Liver (tissue), 3 donors: Measurements from ENCODE around the gene COQ8A.

Experiments used
- GABPA ChIP-seq, 2 donors: IDR thresholded peaks in 1 of 2; conservative IDR thresholded peaks in 1 of 2; 2 replicates each; pipeline ENCODE4 v1.6.1; 2016; ENCODE audit warnings: antibody characterized with exemption in 2 of 2, mild to moderate bottlenecking in 1 of 2, moderate library complexity in 1 of 2
- MAX ChIP-seq: IDR thresholded peaks from 2 replicates; pipeline ENCODE4 v1.6.1; 2016; ENCODE audit warnings: antibody characterized with exemption
- TAF1 ChIP-seq: conservative IDR thresholded peaks from 2 replicates; pipeline ENCODE4 v1.6.1; 2016; ENCODE audit warnings: antibody characterized with exemption, mild to moderate bottlenecking
- TF ChIP-seq, protein P1 (sequence below): fragments of 150-350 bp; IDR thresholded peaks from 2 replicates; pipeline ENCODE4 v1.5.1; 2017; ENCODE audit warnings: improper control_type of control experiment, low read depth, low read length; ENCODE audit not compliant: missing input control
- TF ChIP-seq, protein P2 (sequence below): IDR thresholded peaks from 2 replicates; pipeline ENCODE4 v1.6.1; 2016; ENCODE audit warnings: antibody characterized with exemption, mild to moderate bottlenecking
- donor health status: healthy.
- donor health status: healthy.

GRCh38 chr1:226937940-226938725, 2.0 kb upstream of the COQ8A start:
- TF ChIP-seq, protein P1, sequence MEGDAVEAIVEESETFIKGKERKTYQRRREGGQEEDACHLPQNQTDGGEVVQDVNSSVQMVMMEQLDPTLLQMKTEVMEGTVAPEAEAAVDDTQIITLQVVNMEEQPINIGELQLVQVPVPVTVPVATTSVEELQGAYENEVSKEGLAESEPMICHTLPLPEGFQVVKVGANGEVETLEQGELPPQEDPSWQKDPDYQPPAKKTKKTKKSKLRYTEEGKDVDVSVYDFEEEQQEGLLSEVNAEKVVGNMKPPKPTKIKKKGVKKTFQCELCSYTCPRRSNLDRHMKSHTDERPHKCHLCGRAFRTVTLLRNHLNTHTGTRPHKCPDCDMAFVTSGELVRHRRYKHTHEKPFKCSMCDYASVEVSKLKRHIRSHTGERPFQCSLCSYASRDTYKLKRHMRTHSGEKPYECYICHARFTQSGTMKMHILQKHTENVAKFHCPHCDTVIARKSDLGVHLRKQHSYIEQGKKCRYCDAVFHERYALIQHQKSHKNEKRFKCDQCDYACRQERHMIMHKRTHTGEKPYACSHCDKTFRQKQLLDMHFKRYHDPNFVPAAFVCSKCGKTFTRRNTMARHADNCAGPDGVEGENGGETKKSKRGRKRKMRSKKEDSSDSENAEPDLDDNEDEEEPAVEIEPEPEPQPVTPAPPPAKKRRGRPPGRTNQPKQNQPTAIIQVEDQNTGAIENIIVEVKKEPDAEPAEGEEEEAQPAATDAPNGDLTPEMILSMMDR = no peak
- no peak for TF ChIP-seq MAX
- TF ChIP-seq GABPA (IDR thresholded peaks at IDR 0.05 in 1 of 2, conservative IDR thresholded peaks at IDR 0.05 in 1 of 2) = no peak
- no peak for TF ChIP-seq TAF1
- TF ChIP-seq, protein P2, sequence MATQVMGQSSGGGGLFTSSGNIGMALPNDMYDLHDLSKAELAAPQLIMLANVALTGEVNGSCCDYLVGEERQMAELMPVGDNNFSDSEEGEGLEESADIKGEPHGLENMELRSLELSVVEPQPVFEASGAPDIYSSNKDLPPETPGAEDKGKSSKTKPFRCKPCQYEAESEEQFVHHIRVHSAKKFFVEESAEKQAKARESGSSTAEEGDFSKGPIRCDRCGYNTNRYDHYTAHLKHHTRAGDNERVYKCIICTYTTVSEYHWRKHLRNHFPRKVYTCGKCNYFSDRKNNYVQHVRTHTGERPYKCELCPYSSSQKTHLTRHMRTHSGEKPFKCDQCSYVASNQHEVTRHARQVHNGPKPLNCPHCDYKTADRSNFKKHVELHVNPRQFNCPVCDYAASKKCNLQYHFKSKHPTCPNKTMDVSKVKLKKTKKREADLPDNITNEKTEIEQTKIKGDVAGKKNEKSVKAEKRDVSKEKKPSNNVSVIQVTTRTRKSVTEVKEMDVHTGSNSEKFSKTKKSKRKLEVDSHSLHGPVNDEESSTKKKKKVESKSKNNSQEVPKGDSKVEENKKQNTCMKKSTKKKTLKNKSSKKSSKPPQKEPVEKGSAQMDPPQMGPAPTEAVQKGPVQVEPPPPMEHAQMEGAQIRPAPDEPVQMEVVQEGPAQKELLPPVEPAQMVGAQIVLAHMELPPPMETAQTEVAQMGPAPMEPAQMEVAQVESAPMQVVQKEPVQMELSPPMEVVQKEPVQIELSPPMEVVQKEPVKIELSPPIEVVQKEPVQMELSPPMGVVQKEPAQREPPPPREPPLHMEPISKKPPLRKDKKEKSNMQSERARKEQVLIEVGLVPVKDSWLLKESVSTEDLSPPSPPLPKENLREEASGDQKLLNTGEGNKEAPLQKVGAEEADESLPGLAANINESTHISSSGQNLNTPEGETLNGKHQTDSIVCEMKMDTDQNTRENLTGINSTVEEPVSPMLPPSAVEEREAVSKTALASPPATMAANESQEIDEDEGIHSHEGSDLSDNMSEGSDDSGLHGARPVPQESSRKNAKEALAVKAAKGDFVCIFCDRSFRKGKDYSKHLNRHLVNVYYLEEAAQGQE = no peak
